Fibroblast of peridontal ligament (primary cell): ENCODE data around the gene KIF5A.
"Not testable (repeated sequence)": the region's sequence is repeated elsewhere in the genome, so short reads cannot be mapped to it uniquely, and the experiment has no call there.

Experiments used
- DNase-seq: peaks from one replicate; pipeline ENCODE4 v3.0.0-alpha.2; 2010; ENCODE audit errors: extremely low read depth

The KIF5A gene

GRCh38 chr12:57549909-57550640, at the start of gene KIF5A:
Gene KIF5A, plus strand, starts transcription at chr12:57550044. Its CDS starts 228 bp downstream, at chr12:57550272.
- no peak for DNase-seq

- DNase-seq: no peak
These were observed 49.6 kb upstream of the KIF5A start for GRCh38 chr12:57500213-57500612.

- not testable (repeated sequence) for DNase-seq
These were observed 47.4 kb upstream of the KIF5A start for GRCh38 chr12:57502311-57502969.

- not testable (repeated sequence) for DNase-seq
These were observed 43.3 kb upstream of the KIF5A start for GRCh38 chr12:57506541-57506940.

- not testable (repeated sequence) for DNase-seq
These were observed 42.0 kb upstream of the KIF5A start for GRCh38 chr12:57507796-57508195.

GRCh38 chr12:57511161-57511560, 38.7 kb upstream of the KIF5A start:
- no peak for DNase-seq

GRCh38 chr12:57511588-57512325, 38.1 kb upstream of the KIF5A start:
- no peak for DNase-seq

- DNase-seq: no peak
These were observed 37.2 kb upstream of the KIF5A start for GRCh38 chr12:57512665-57513064.

- DNase-seq: no peak
These were observed 36.6 kb upstream of the KIF5A start for GRCh38 chr12:57513266-57513665.

GRCh38 chr12:57513677-57514076, 36.2 kb upstream of the KIF5A start:
- DNase-seq: not testable (repeated sequence)

GRCh38 chr12:57514246-57514645, 35.6 kb upstream of the KIF5A start:
- DNase-seq: not testable (repeated sequence)

GRCh38 chr12:57514720-57515407, 35.0 kb upstream of the KIF5A start:
- peak; percentile 23 for DNase-seq

GRCh38 chr12:57515408-57515933, 34.4 kb upstream of the KIF5A start:
- DNase-seq: peak; percentile 25

GRCh38 chr12:57515934-57516541, 33.8 kb upstream of the KIF5A start:
- DNase-seq: peak; percentile 25

GRCh38 chr12:57516617-57517153, 33.2 kb upstream of the KIF5A start:
- DNase-seq: no peak

- DNase-seq: peak; percentile 60
These were observed 32.7 kb upstream of the KIF5A start for GRCh38 chr12:57517187-57517586.

GRCh38 chr12:57517718-57518117, 32.1 kb upstream of the KIF5A start:
- DNase-seq: not testable (repeated sequence)

GRCh38 chr12:57518176-57518919, 31.5 kb upstream of the KIF5A start:
- peak; percentile 57 for DNase-seq

- peak; percentile 67 for DNase-seq
These were observed 30.7 kb upstream of the KIF5A start for GRCh38 chr12:57518920-57519795.

- no peak for DNase-seq
These were observed 30.1 kb upstream of the KIF5A start for GRCh38 chr12:57519796-57520052.
